Spleen (tissue), 11 donors: ENCODE data around the gene ANKRD12. TPM values are rescaled to one million over a fixed set of nuclear protein-coding genes. Genes with fewer than 3 reads are reported as not detected.
A peak's percentile ranks its signal among the peaks of the same experiment; 100 is the strongest.

Experiments
- DNase-seq: peaks from one replicate; pipeline ENCODE4 v3.0.0-alpha.2; 2020
- H3K27ac ChIP-seq, 8 donors: fragments of 200-600 bp; sonication (generic) in 7 of 8; 1 replicate in 4 of 8; 2 replicates in 4 of 8; pipeline versions ENCODE4 v1.5.0 to v1.8.0; 2016 to 2021; ENCODE audit warnings: inconsistent platforms in 4 of 8, mild to moderate bottlenecking in 4 of 8, moderate library complexity in 1 of 8
- H3K27me3 ChIP-seq, 7 donors: fragments of 200-600 bp; sonication (generic) in 6 of 7; replicated peaks in 1 of 7; 1 replicate in 4 of 7; 2 replicates in 3 of 7; pipeline versions ENCODE4 v1.5.0 to v1.8.0; 2016 to 2021; ENCODE audit warnings: inconsistent platforms in 3 of 7, mild to moderate bottlenecking in 1 of 7
- H3K36me3 ChIP-seq, 6 donors: fragments of 200-600 bp; sonication (generic) in 5 of 6; 1 replicate in 4 of 6; 2 replicates in 2 of 6; pipeline versions ENCODE4 v1.5.0 to v1.8.0; 2016 to 2021; ENCODE audit warnings: inconsistent platforms in 2 of 6
- H3K4me1 ChIP-seq, 6 donors: fragments of 200-600 bp; sonication (generic) in 5 of 6; 1 replicate in 3 of 6; 2 replicates in 3 of 6; pipeline versions ENCODE4 v1.5.0 to v1.8.0; 2016 to 2021; ENCODE audit warnings: inconsistent platforms in 3 of 6
- H3K4me3 ChIP-seq, 8 donors: fragments of 200-600 bp; sonication (generic) in 7 of 8; 1 replicate in 4 of 8; 2 replicates in 4 of 8; pipeline versions ENCODE4 v1.5.0 to v1.8.0; 2016 to 2021; ENCODE audit warnings: inconsistent platforms in 4 of 8, mild to moderate bottlenecking in 4 of 8, moderate library complexity in 2 of 8
- H3K9me3 ChIP-seq, 8 donors: fragments of 200-600 bp; sonication (generic) in 7 of 8; 1 replicate in 4 of 8; 2 replicates in 4 of 8; pipeline versions ENCODE4 v1.5.0 to v1.8.0; 2016 to 2021; ENCODE audit warnings: inconsistent platforms in 4 of 8
- CTCF ChIP-seq, 11 experiments: fragments of 200-600 bp in 7 of 11; fragments of 450-650 bp in 4 of 11; sonication (generic) in 4 of 11; IDR thresholded peaks in 8 of 11; conservative IDR thresholded peaks in 3 of 11; 1 replicate in 7 of 11; 2 replicates in 4 of 11; pipeline versions ENCODE4 v1.4.0 to v1.8.0; 2016 to 2021; ENCODE audit warnings: antibody characterized with exemption in 11 of 11, inconsistent platforms in 4 of 11, mild to moderate bottlenecking in 1 of 11
- POLR2A ChIP-seq, 3 donors: fragments of 450-650 bp; IDR thresholded peaks; one replicate each; pipeline ENCODE4 v1.5.1; 2017; ENCODE audit warnings: antibody characterized with exemption in 3 of 3, mild to moderate bottlenecking in 1 of 3
- POLR2AphosphoS5 ChIP-seq, 3 donors: sonication (generic); formaldehyde crosslinking; IDR thresholded peaks; one replicate each; pipeline ENCODE4 v1.5.1; 2017; ENCODE audit warnings: antibody characterized with exemption in 3 of 3
- WGBS, 5 donors: extraction: QIAGEN DNeasy Blood & Tissue Kit in 3 of 5; methylation state at CpG; one replicate each; pipeline versions ENCODE4 v1.1.5 to v1.1.7; 2013 to 2018; 5-methylcytosine and 5-hydroxymethylcytosine counted together
- intact Hi-C: fragments of 100-400 bp; cut with DNase I; formaldehyde crosslinking; loops from one replicate; pipeline ENCODE4 v1.15.0; 2023; ENCODE audit warnings: low total_unique reads
- polyA plus RNA-seq, 3 donors: library from polyadenylated mRNA; stranded (reverse); fragments of 200-250 nt; gene quantifications; one replicate each; pipeline ENCODE4 v1.2.1, GENCODE V29; 2013
- total RNA-seq, 7 donors: library from RNA; depleted of rRNA in 3 of 7; stranded (reverse); fragments of >200 nt in 3 of 7; fragmentation: NEBNext Ultra II Directional in 4 of 7; extraction: Animal tissue kit (Norgen Biotek cat#: 25700) in 4 of 7; gene quantifications; one replicate each; pipeline versions ENCODE4 v1.1.0 to v1.2.1, GENCODE V29; 2016 to 2021
- donor health status: healthy with polysubstance abuse.
- donor health status: DM: no; HTN: no; CAD: no; lungs with moderate emphysema.
- donor health status: DM: no; HTN: no; CAD: no.
- donor health status: Bipolar disorder and iron deficiency.
- donor health status: healthy.
- donor health status: DM: no; HTN: no; CAD: no.
- donor health status: DM: yes; HTN: yes; CAD: no.

ANKRD12 gene
- total and polyA plus RNA-seq, 10 donors = 7.6 to 122 (median 84.4) TPM

- 58 to 71% (median 67%) methylated on average over 5 of the region's 5 CpGs for WGBS, 5 donors
- no peak for DNase-seq
- Histone ChIP-seq H3K4me3 (no peak overlapping the region), H3K27me3 (no peaks in the 10 kb centered on the region), H3K9me3 (no peaks in the 10 kb centered on the region), H3K4me1 (peaks cover 8 to 86% (median 42%) of the 10 kb centered on the region in 6 donors), H3K36me3 (peaks cover 0 to 39% (median under 1%) of the 10 kb centered on the region in 6 donors), H3K27ac (peak overlapping the region in 1 of 8 donors; percentile 3)
- intact Hi-C loops = no loop called here
- TF ChIP-seq POLR2A (IDR thresholded peaks at IDR 0.05) (no peak), CTCF (IDR thresholded peaks at IDR 0.05 in 8 of 11, conservative IDR thresholded peaks at IDR 0.05 in 3 of 11) (no peak), POLR2AphosphoS5 (IDR thresholded peaks at IDR 0.05) (no peak)
Observed at GRCh38 chr18:9182852-9183399, 46.3 kb downstream of the ANKRD12 start.

- H3K9me3 ChIP-seq = no peaks in the 10 kb centered on the region
- H3K4me1 ChIP-seq = peaks cover 4 to 65% (median 42%) of the 10 kb centered on the region in 6 donors
- H3K36me3 ChIP-seq = peaks cover 0 to 53% (median 7%) of the 10 kb centered on the region in 6 donors
- H3K27me3 ChIP-seq = no peaks in the 10 kb centered on the region
- H3K4me3 ChIP-seq = peak overlapping the region in 4 of 8 donors; percentile 8 to 56 (median 18)
- peak overlapping the region in 7 of 8 donors; percentile 47 to 77 (median 71) for H3K27ac ChIP-seq
- intact Hi-C loops = no loop called here
- no peak for TF ChIP-seq CTCF (IDR thresholded peaks at IDR 0.05 in 8 of 11, conservative IDR thresholded peaks at IDR 0.05 in 3 of 11)
- TF ChIP-seq POLR2A (IDR thresholded peaks at IDR 0.05) = no peak
- TF ChIP-seq POLR2AphosphoS5 (IDR thresholded peaks at IDR 0.05) = no peak
- no peak for DNase-seq
- WGBS, 5 donors = 31 to 51% (median 37%) methylated on average over 4 of the region's 4 CpGs
Observed at GRCh38 chr18:9184998-9185613, 48.5 kb downstream of the ANKRD12 start.

GRCh38 chr18:9188359-9189231 is 52.0 kb downstream of the ANKRD12 start:
- H3K27ac ChIP-seq = no peak overlapping the region
- H3K4me1 ChIP-seq = peaks cover 0 to 30% (median 21%) of the 10 kb centered on the region in 6 donors
- 84 to 98% (median 88%) methylated on average over 3 of the region's 3 CpGs for WGBS, 5 donors
- no peak for DNase-seq
- H3K4me3 ChIP-seq = no peak overlapping the region
- H3K27me3 ChIP-seq = no peaks in the 10 kb centered on the region
- TF ChIP-seq CTCF (IDR thresholded peaks at IDR 0.05 in 8 of 11, conservative IDR thresholded peaks at IDR 0.05 in 3 of 11) (no peak), POLR2A (IDR thresholded peaks at IDR 0.05) (no peak), POLR2AphosphoS5 (IDR thresholded peaks at IDR 0.05) (no peak)
- intact Hi-C loops = no loop called here
- peaks cover 0 to 58% (median 7%) of the 10 kb centered on the region in 6 donors for H3K36me3 ChIP-seq
- H3K9me3 ChIP-seq = no peaks in the 10 kb centered on the region
